ENCODE results near the gene STARD13. TPM values are rescaled to one million over a fixed set of nuclear protein-coding genes. Genes with fewer than 3 reads are reported as not detected.
A peak's percentile ranks its signal among the peaks of the same experiment; 100 is the strongest.

STARD13 gene
- total and polyA plus RNA-seq, 8 donors, result 7.8 to 29.4 (median 16.2) TPM

DNA sequence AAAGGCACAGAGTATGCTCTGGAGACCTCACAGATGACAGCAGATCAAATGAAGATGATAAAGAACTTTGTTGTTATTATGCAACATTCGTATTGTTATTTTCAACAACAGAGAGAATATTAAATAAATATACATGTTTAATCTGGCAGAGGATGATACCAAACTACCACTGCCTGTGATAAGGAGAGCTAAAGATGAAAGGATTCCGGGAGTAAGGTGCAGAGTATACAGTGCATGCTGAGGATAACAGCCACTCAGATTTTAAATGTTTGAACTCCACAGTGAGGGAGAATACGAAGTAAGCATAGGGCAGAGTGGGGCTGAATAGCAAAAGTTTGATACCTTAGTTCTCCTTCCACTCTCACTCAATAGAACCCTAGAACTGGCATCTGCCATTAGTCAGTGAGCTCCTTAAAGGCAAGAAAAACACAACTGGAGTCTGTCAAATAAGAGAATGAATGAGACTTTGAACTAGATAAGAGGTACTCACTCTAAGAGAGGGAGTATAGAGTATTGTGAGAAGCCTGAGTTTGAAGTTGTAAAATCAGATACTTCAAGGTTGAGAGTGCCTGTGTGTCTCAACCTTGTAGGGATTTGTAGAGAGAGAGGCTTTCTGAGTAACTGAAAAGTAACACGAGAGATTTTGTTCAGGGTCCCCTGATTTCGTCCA is 78.5 kb downstream of the STARD13 start:
- H3K27me3 ChIP-seq, result no peaks in the 10 kb centered on the region
- H3K9me3 ChIP-seq, result no peaks in the 10 kb centered on the region
- 44 to 45% methylated on average over 5 of the region's 5 CpGs for WGBS, 2 donors
- H3K4me3 ChIP-seq, result no peak overlapping the region
- H3K27ac ChIP-seq, result peak overlapping the region; percentile 21 to 90 (median 46)
- intact Hi-C loops (cut with DNase I), result no loop called here
- FAIRE-seq (no peak), ATAC-seq (no peak), DNase-seq (no peak)
- TF ChIP-seq, protein P1, sequence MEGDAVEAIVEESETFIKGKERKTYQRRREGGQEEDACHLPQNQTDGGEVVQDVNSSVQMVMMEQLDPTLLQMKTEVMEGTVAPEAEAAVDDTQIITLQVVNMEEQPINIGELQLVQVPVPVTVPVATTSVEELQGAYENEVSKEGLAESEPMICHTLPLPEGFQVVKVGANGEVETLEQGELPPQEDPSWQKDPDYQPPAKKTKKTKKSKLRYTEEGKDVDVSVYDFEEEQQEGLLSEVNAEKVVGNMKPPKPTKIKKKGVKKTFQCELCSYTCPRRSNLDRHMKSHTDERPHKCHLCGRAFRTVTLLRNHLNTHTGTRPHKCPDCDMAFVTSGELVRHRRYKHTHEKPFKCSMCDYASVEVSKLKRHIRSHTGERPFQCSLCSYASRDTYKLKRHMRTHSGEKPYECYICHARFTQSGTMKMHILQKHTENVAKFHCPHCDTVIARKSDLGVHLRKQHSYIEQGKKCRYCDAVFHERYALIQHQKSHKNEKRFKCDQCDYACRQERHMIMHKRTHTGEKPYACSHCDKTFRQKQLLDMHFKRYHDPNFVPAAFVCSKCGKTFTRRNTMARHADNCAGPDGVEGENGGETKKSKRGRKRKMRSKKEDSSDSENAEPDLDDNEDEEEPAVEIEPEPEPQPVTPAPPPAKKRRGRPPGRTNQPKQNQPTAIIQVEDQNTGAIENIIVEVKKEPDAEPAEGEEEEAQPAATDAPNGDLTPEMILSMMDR (IDR thresholded peaks at IDR 0.05), result no peak
- peaks cover 18 to 44% (median 40%) of the 10 kb centered on the region in 3 donors for H3K4me1 ChIP-seq
- no peaks in the 10 kb centered on the region for H3K36me3 ChIP-seq

DNA sequence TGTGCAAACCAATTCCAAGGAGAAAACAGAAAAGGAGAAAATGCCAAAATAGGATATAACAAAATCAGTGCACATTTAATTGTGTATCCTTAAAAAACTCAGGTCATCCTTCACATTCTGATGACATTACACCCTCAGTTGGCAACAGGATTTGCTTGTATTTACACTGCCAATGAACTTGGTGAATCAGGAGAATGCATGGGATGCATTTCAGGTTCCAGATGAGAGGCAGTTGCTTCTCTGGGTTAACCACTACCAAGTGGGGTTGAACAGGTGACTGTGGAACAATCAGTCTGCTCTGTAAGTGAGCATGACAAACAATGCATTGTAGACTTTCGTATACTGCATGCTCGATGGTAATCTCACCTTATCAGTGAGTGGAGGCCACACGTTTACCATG is 79.1 kb downstream of the STARD13 start:
- no peak overlapping the region for H3K4me3 ChIP-seq
- no peaks in the 10 kb centered on the region for H3K9me3 ChIP-seq
- FAIRE-seq, result no peak
- no peaks in the 10 kb centered on the region for H3K27me3 ChIP-seq
- DNase-seq, result no peak
- ATAC-seq, result no peak
- TF ChIP-seq, protein P1 (IDR thresholded peaks at IDR 0.05), result no peak
- intact Hi-C loops (cut with DNase I), result no loop called here
- no peaks in the 10 kb centered on the region for H3K36me3 ChIP-seq
- WGBS, 2 donors, result 26 to 29% methylated on average over 3 of the region's 3 CpGs
- peak overlapping the region in 2 of 4 donors; percentile 84 to 90 for H3K27ac ChIP-seq
- H3K4me1 ChIP-seq, result peaks cover 25 to 46% (median 44%) of the 10 kb centered on the region in 3 donors

DNA sequence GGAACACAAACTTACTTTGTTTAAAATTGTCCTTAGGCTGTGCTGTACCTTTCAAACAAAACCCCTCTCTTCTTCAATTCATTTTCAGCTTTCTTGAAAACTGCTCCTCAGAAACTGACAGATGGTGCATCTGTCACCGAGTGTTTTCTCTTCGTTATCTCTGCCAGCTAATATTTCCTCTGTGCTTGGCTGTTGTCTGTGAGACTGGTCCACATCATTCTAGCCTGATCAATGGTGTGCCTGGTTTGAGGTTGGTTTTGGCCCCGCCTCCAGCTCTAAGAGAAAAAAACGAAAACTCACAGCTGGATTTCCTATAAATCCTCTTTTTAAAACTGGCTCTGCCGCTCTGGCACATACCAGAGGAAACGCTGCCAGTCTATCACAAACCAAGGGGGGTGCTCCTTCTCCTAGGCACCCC is 79.7 kb downstream of the STARD13 start:
- FAIRE-seq (no peak), DNase-seq (peak in 4 of 6 donors; percentile 45 to 51 (median 48)), ATAC-seq (peak; percentile 41 to 74 (median 58))
- H3K9me3 ChIP-seq, result no peaks in the 10 kb centered on the region
- peak overlapping the region in 2 of 4 donors; percentile 84 to 90 for H3K27ac ChIP-seq
- WGBS, 2 donors, result 5 to 7% methylated on average over 6 of the region's 6 CpGs
- peaks cover 26 to 48% (median 44%) of the 10 kb centered on the region in 3 donors for H3K4me1 ChIP-seq
- peak overlapping the region in 3 of 4 donors; percentile 7 to 44 (median 38) for H3K4me3 ChIP-seq
- intact Hi-C loops (cut with DNase I), result no loop called here
- no peaks in the 10 kb centered on the region for H3K36me3 ChIP-seq
- no peaks in the 10 kb centered on the region for H3K27me3 ChIP-seq
- TF ChIP-seq, protein P1 (IDR thresholded peaks at IDR 0.05), result no peak

DNA sequence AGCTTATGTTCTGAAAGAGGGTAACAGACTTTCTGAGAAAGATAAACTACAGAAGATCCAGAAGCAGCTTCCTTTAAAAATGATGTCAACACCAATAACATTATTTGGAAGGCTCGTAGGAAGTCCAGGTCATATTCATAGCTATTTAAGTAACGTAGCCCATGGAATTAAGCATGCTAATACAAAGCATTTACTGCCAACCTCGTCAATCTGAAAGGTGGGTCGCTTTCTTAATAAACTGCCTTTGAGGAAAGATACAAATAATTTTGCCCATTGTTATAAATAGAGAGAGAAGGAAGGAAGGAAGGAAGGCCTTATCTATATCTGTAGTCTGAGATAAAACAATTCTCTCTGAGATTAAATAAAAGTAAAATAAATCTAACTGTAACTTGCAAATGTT is 80.3 kb downstream of the STARD13 start:
- Histone ChIP-seq H3K9me3 (no peaks in the 10 kb centered on the region), H3K27me3 (no peaks in the 10 kb centered on the region), H3K4me1 (peaks cover 26 to 48% (median 44%) of the 10 kb centered on the region in 3 donors), H3K36me3 (no peaks in the 10 kb centered on the region), H3K27ac (peak overlapping the region; percentile 56 to 90 (median 73)), H3K4me3 (peak overlapping the region in 3 of 4 donors; percentile 7 to 44 (median 38))
- TF ChIP-seq, protein P1 (IDR thresholded peaks at IDR 0.05), result no peak
- ATAC-seq (no peak), DNase-seq (no peak), FAIRE-seq (no peak)
- intact Hi-C loops (cut with DNase I), result no loop called here
- 16 to 20% methylated on average over 4 of the region's 4 CpGs for WGBS, 2 donors
